ENCODE data around the gene EHD1.

Gene EHD1

DNA sequence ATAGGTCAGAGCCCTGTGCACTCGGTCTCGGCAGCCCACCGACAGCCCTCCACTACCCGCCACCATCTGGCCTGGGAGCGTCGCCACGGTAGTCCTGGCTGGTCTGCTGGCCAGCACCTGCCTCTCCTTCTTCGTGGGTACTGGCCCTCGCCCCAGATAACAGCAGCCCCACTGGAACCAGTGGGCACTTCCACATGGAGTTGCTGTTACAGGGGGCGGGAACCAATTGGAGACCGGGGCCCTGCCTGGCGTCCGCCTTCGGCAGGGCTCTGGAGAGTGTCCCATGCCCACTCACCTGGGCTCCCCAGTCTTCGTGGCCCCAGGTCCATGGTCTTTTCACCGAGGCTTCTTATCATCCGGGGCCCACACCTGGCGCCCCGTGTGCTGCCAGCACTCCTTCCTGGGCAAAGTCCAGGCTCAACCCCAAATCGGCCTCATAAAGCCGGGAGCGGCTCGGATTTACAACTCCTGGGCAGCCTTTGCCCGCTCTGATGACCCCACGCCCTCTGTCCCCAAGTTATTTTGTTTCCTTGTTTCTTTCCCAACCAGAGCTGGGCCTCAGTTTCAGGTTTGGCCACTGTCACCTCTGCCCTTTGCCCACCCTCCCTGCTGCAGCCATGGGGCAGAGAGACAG lies 12.9 kb upstream of the EHD1 start:
- DNase-seq: no peak

DNA sequence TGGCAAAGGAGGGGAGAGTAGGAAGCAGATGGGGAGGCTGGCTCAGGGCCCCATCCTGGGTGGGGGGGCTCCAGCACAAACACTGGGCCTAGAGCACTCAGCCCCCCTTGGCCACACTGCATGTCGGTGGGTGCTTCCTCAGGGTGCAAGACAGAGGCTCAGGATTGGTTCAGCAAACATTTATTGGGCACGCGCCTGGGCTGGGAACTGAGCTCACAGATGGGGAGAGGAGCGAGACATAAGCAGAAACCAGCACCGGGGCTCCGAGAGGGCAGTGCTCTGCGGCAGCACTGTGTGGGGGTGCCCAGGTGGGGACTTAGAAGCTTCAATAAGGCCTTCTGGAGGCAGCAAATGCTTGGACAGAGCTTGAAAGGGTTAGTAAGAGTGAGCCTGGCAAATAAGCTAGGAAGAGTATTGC lies 12.1 kb upstream of the EHD1 start:
- DNase-seq: no peak

DNA sequence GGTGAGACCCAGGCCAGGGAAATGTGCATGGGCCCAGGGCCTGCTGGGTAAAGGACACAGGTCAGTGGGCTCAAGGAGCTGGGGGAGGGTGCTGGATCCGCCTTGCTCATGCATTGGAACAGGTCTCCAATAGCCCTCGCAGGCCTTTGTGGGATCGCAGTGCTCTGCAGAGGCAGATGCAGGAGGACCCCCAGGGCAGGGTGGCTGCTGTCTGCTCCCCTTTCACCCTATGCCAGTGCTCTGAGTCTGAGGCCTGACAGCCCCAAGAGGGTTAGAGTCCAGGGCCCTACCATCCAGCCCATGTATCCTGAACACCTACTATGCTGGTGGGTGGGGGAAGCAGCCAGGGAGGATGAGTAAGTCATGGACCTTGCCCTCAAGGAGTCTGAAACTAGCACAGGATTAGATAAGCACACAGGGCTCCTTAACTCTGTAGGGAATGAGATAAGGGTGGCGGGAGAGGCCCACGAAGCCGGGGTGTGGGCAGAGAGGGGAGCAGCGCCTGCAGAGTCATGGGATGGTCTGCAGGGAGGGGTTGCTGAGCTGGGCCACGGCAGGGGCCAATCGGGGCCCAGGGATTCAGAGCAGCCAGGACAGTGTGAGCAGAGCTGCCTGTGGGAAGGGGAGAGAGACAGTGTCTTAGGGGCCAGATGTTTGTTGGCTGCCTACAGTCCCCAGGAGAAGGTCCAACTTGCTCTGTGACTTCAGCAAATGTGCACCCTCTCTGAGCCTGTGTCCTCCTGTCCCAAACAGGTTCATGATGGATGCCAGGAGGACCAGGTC lies 10.5 kb upstream of the EHD1 start:
- DNase-seq: no peak

DNA sequence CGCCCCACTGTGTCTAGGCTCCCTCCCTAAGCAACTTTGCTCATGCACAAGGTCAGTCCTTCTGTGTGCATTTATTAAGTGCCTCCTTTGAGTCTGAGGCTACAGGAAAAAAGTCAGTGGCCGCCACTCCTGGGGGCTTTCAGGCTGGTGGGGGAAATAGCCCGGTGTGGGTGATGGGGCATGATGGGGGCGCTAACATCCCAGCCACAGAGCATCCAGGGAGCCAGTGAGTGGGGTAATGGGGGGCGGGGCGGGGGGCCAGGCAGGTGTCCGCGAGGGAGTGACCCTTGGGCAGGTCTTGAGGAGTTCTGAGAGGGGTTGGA lies 9.9 kb upstream of the EHD1 start:
- no peak for DNase-seq

DNA sequence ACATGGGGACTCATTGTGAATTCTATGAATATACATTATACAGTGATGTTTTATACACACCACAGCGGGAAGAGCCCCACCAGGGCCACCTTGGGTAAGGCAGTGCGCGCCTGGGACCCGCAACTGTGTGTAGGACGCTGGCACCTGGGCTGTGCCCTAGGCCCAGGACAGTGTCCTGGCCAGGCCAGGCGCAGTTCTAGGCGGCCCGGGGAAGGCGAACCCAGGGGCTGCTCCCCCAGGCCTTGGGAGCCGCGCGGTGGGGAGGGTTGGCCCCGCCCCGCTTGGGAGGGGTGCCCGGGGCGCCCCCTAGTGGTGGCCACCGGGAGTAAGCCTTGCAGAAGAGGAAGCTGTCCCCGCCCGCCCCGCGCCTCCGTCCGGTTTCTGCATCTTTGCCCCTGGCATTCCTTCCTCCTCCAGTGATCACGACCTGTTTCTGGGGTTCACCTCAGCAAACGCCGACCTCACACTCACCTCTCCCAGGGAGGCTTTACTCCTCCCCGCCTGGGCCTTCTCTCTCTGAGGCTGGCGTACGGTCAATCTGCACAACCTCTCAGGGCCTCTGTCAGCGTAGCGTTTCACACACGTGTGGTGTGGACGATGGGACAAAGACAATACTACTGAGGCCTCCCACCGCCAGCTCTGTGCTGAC lies 9.5 kb upstream of the EHD1 start:
- peak in 48 of 56 donors; percentile 21 to 85 (median 55) for DNase-seq

DNA sequence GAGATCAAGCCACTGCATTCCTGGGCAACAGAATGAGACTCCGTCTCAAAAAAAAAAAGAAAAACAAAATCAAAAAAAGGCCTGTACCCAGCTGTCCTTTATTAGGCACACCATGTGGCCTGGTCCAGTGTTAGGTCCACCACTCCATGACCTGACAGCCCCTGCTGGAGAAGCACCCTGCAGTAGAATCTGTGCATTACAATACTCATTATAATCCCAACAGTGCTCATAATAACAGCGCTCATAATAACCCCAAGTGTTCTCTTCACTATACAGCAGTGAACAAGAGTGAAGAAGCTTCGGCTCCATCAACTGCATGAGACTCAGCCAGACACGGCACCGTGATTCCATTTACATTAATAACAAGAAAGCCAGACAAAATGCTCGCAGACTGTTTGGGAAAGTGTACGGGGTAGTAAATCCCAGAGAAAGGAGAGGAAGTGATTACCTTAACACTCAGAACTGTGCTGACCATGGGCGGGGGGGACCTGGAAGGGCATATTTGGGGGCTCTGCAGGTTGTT lies 8.9 kb upstream of the EHD1 start:
- DNase-seq: no peak

DNA sequence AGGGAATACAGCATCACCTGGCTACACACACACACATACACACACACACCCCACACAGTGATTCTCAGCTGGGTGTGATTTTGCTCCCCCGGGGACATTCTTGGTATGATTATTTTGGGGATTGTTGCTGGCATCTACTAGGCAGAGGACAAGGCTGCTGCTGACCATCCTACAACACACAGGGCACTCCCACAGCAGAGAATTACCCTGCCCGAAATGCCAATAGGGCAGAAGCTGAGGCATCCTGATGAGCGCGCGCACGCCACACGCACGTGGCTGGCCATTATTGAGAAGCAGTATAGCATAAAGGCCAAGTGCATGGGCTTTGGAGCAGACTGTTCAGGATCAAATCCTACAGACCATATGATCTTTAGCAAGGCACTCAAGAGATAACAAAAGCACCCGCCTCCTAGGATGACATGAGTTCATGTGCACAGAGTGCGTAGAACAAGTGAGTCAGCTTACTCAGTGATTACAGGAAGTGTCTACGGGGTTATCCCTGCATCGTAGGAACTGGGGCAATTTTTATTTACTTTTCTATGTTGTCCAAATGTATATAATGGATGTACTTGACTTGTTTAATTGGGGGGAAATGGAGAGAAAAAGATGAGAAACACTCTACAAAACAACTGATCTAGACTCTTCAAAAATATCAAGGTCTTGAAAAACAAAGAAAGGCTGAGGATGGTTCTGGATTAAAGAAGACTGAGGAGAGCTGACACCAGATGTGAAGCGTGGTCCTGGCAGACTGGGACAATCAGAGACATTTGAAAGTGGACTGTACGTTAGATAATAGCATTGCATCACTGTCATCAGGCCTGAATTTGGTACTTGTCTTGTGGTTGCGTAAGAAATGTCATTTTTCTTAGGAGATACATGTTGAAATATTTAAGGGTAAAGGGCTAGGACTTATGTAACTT lies 7.2 kb upstream of the EHD1 start:
- DNase-seq: no peak

DNA sequence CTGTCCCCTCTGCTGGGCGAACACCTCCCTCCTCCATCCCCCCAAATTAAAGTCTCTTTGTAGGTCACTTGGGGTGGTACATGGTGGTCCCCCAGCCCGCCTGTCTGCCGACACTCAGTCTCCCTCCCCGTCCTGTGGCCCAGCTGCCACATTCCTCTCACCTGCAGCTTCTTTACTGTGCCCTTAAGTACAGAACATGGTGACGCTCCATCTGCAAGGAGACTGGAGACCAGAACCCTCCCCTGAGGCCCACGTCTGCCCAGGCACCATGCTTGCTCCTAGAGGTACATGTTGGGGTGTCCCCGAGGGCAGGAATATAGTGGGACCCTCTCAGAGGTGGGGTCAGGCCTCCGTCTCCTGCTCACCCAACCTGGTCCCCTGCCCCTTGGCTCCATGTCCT lies 5.6 kb upstream of the EHD1 start:
- DNase-seq: no peak

DNA sequence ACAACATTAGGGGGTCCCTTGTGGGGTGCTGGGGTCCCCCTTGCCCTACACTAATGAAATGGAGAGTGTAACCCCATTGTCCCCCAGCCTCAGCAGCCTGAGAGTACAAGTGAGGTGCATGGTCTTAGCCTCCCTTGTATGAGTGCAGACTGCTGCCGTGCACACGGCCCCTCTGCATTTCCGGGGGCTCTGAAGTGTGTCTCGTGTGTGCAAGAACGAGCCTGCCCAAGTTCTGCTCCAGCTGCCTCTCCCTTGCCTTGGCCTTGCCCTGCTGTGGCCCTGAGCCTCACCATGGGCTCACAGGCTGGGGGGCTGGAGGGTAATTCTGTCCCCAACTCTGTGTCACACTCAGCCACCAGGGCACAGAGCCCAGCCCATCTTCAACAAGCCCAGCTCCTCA lies 5.2 kb upstream of the EHD1 start:
- DNase-seq: no peak

DNA sequence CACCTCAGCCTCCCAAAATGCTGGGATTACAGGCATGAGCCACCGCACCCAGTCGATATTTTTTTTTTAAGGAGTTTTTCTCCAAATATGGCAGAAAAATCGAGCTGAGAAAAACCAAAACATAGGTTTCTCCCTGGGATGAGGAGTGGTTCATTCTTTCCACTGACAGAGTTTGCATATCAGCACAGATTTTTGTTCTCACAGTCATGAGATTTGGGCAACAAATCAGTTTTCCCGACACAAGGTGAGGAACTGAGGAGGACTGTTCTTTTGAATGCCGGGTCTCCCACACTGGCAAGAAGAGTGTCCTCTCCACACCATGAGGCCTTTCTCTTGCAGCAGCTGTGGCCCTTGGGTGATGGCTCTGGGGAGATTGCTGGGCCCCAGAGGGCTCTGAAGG lies 3.8 kb upstream of the EHD1 start:
- no peak for DNase-seq

DNA sequence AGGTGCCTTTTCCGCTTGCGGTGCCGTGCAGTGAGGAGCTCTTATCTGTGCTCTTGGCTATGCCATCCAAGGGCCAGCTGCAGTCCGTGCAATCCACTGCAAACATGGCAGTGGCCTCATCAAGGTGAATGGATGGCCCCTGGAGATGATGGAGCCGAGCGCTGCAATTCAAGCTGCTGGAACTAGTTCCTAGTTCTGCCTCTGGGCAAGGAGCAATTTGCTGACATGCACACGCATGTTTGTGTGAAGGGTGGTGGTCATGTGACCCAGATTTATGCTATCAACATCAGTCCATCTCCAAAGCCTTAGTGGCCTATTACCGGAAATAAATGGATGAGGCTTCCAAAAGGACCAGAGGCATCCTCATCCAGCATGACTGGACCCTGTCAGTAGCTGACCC lies 3.1 kb upstream of the EHD1 start:
- DNase-seq: no peak

DNA sequence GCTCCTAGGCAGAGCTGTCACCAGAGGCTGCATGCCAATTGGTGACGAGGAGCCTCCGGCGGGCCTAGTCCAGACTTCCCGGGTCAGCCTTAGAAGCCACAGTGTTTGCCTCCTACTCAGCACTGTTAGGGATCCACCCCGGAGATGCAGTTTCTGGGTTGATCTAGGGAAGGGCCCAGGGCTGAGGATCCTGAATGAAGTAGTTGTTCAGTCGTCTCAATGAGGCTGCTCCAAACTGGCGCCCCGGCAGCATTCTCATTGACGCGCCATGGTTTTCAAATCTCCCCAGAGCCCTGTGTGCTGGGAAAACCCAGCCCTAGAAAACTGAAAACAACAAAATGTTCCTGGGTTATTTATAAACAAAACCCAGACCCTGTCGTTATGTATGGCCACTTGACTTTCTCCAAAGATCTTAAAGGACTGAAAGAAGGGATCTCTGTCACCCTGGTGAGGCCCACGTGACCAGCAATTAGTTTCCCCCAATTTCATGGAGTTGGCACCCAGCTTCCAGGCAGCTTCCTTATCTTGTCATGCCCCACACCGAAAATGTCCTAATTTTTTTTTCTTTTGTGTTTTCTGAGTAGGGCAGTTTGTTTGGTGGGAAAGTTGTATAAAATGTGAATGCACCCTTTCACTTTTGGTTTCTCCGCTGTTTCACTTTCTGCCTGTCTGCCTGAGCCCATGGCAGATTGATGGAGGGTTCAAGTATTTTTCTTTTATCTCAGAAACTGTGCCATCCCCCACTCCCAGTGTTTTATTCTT lies 2.0 kb upstream of the EHD1 start:
- peak in 8 of 56 donors; percentile 16 to 40 (median 29) for DNase-seq

DNA sequence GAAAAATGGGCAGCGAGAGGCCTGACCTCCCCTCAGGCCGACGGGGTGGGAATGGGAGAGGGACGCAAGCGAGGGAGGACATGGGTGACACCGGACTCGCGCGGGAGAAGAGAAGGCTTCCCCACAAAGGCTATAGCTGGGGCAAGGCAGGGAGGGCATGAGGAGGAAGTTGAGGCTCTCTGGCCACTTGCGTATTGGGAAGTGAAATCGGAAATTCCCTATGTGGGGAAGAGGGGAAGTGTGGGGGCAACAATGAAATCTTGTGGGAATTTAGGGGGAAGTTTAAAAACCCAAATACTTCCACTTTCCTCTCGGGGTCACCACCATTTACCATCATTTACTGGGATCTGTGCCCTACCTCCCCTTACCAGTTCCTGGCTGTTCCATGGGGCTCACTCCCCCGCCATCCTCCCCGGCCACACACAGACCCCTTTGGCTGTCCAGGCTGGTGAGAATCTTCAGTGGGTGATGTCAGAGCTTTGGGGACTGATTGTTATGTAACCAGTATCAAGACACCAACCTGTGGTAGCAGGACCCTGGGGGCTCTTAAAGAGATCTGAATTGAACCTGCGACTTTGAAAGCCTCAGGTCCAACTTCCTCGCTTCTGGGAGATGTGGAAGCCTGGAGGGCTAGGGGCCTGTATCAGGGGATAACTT lies 951 bp upstream of the EHD1 start:
- DNase-seq: peak in 8 of 56 donors; percentile 48 to 71 (median 54)

DNA sequence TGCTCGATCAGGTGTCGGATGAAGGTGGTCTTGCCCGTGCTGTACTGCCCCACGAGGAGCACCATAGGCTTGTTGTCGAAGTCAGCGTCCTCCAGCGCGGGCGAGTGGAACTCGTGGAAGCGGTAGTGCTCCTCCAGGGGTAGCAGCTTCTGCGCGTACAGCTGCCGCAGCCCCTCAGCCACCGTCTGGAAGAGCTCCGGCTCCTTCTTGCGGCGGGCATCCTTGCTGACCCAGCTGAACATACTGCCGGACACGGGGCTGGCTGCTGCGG lies 263 bp downstream of the EHD1 start:
- peak in 5 of 56 donors; percentile 63 to 82 (median 70) for DNase-seq

DNA sequence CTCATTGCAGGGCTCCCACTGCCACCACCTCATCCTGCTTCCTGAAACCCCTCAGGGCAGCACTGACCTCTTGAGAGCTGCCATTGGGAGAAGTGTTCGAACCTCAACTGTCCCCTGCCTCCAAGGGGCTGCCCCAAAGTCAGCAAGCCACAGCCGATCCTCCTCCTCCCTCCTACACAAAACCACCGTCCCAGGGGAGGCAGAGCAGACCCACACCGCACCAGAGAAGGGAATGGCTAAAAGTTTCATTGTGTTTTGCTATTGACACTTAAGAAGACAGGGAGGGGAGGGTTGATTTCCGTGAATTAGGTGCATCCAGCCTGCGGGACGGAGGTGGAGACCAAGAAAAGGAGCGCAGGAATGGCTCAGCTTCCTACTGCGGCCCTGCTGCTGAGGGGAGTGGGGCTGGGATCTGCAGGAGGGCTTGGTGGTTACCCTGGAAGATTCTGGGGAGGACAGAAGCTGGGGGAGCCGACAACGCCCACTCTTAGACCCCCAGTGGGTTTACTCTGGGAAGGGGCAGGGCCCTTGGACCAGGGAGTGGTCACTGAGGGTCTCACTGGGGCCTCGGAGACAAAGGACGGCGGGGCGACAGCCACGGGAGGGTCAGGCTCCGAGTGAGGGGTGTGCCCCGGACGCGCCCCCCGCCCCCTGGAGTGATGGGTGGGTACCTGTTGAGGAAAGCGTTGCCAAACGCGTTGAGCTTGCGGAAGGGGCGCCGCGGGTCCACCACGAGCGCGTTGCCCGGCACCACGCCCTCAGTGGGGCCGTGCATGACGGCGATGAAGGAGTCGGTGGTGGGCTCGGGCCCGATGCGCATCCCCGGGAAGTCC lies 815 bp downstream of the EHD1 start:
- peak in 1 of 56 donors; percentile 39 for DNase-seq

DNA sequence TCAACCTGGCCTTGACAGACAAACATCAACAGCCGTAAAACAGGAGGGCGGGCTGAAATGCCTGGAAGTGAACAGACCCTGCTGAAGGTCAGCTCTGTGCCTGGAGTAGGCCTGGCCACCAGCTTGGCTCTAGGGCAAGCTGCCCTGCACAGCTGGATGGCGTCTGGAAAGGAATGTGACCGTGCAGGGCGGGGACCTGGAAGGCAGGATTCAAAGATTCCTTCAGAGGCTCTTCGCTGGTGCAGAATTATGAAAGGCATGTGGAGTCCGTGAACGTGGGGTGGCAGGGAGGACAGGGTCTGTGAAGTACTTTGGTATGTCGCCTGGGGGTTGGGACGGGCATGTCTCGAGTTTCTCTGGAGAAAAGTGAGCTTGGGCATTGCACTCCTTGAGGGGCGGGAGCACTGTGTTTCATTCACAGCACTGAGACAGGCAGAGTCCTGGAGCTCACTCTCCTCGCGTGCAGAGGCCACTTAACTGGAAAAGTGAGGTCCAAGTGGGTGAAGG lies 1.5 kb downstream of the EHD1 start:
- DNase-seq: peak in 2 of 56 donors; percentile 27 to 39

DNA sequence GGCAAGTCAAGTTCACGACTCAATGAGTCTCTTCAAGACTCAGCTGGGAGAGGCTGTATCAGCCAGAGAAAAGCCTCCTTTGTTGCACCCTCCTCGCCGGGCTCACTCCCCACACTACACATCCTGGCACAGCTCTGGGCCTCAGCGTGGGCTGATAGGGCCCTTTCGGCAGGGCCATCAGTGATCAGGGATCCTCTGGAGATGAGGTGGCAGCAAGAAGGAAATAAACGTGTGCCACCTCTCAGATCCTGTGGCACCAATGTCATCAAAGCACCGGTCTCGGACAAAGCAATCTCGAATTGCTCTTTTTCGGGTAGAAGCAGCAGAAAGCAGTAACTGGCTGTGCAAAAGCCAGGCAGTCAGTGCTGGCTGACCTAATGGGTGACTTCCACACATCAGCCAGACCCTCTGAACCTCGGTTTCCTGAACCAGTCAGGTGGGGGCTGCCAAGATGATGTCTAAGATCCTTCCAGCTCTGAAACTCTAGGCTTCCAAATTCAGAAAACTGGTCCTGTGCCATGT lies 2.1 kb downstream of the EHD1 start:
- DNase-seq: peak in 28 of 56 donors; percentile 16 to 70 (median 34)

DNA sequence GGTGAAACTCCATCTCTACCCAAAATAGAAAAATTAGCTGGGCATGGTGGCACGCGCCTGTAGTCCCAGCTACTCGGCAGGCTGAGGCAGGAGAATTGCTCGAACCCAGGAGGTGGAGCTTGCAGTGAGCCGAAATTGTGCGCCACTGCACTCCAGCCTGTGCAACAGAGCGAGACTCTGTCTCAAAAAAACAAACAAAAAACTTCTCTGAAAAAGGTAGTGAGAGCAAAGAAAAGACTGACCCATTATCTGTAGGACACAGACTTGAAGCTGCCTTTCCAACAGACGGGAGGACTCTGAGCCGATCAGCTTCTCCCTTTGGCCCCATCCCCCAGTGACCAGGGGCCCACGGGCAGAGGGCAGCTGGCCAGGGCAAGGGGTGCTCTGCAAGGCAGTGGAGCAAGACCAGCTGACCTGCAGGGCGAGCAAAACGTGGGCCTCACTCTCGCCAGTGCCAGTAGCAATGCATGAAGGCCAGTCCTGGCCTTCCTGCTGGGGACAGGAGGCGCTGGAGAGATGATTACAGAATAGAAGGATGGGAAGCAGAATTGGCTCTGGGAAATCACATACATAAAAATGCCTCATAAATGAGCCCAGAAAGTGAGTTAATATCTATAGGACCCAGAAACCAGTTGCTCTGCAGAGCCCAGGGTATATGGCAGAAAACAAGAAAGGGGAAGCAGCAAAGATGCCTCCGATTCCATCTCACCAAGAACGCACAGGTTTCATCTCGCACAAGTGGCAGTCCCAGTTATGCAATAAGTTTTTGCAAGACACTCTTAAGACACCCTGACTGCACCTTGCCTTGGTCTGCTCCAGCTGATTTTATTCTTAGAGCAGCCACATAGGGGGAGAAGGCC lies 2.8 kb downstream of the EHD1 start:
- peak in 3 of 56 donors; percentile 21 to 30 (median 22) for DNase-seq

Data from amygdala (tissue), 56 donors.